Kidney capillary endothelial cell (primary cell): ENCODE data around the gene TFIP11.

Experiments
- DNase-seq: peaks from one replicate; pipeline ENCODE4 v3.0.0-alpha.2; 2018; ENCODE audit warnings: low spot score

The TFIP11 gene

DNA sequence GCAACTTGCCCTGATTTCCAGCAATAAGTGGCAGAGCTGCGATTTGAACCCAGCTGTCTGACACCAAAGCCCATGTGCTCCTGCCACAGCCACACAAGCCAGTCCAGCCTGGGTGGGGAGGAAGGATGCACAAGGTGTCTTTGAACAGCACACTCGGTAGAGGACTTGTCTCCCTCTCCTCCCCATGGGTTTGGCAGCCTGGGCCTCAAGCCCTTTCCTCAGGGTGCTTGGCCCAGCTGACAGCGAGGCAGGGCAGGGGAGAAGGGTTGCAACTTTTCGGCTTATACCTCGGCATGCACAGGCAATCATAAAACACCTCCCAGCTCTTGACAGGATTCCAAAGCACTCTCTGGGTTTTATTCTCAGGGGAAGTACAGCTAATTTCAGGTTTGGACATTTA, 63.9 kb downstream of the TFIP11 start:
- DNase-seq: no peak

DNA sequence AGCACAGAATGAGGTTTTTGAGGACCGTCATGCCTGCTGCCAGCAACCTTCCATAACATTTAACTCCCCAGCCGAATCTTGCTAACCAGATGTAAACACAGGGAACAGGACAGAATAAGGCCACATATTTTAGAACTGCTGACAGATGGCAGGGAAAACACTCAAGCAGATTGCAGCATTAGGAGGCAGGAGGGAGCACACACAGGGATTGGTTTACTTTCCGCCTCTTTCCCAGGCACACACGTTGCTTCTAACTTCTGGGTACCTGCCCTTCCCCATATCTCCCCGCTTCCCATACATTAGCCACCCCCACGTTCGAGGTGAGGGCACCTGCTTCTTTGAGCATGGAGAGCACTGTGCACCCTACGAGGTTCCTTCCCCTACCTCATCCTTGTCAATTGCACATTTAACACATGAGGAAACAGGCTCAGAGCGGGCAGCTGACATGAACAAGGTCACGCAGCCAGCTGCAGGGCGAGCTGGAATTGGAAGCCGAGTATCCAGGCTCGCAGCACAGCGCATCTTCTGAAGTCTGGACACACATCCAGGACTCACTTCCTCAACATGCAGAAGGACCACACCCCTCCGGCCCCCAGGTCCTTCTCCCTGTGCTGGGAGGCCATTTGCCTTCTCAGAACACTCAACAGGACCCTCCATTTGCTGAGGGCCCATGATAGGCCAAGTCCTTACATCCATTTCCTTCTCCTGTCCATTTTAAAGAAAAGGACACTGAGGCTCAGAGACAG, 64.5 kb downstream of the TFIP11 start:
- no peak for DNase-seq

DNA sequence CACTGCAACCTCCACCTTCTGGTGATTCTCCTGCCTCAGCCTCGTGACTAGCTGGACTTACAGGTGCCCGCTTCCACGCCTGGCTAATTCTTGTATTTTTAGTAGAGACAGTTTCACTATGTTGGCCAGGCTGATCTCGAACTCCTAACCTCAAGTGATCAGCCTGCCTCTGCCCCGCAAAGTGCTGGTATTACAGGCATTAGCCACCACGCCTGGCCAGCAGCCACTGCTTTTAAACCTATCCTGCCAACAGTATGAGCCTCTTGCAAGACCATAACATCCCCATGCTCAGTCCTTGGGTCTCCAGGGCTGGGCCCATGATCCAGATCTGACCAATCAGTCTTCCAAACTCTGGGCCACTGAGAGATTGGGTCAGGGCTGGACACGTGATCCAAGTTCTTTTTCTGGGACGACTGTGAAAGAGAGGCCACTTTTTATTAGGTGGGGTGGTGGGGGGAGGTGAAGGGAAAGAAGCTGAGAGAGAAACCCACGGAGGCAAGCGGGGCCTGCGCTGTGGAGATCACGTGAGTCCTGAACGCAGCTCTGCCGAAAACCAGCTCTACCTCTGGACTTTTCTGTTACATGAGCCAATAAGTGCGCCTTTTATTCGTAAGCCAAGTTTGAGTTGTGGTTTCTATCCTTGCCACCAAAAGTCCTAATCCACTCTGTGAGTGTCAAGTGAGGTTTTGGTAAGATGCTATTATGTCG, 65.3 kb downstream of the TFIP11 start:
- no peak for DNase-seq

DNA sequence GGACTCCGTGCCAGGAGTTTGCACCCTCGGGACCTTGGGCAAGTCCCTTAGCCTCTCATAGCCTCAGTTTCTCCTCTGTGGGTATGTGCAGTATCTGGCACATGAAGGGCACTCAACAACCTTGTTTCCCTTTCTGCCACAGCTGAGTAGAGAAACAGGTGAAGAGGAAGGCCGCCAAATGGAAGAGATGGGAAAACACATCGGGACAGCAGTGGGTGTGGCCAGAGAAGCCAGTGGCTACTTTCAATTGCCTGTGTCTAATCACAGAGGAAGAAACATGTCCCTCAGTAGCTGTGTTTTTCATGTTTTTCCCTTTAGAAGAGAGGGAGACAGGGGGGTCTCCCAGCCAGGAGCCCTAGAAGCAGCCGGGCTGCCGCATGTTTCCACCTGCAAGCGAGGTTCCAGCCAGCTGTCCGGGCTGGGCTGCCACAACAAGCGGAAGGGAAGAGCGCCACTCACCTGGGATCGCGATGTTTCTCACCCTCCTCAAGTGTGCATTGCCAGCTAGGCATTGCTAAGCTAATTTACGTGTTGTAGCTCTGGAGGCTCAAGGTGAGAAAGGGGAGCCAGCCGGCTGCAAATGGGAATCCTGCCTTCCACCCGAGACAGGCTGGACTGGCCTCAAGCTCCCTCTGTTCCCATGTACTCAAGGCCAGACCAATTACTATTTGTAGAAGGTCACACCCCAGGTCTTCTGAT, 66.5 kb downstream of the TFIP11 start:
- no peak for DNase-seq

DNA sequence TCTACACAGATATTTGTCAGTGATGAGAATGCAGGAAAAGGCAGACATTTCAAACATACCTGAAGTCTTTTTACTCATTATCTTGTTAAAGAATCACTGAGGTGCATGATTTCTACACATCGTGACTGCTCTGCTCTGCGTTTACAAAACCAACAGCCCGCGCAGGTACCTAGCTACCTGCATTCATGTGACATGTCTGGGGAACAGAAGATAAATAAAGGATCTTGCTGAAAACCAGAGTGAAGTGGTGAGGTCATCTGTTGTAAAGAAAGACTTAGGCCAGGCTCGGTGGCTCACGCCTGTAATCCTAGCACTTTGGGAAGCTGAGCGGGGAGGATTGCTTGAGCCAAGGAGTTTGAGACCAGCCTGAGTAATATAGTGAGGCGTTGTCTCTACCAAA, 67.5 kb downstream of the TFIP11 start:
- DNase-seq: no peak

DNA sequence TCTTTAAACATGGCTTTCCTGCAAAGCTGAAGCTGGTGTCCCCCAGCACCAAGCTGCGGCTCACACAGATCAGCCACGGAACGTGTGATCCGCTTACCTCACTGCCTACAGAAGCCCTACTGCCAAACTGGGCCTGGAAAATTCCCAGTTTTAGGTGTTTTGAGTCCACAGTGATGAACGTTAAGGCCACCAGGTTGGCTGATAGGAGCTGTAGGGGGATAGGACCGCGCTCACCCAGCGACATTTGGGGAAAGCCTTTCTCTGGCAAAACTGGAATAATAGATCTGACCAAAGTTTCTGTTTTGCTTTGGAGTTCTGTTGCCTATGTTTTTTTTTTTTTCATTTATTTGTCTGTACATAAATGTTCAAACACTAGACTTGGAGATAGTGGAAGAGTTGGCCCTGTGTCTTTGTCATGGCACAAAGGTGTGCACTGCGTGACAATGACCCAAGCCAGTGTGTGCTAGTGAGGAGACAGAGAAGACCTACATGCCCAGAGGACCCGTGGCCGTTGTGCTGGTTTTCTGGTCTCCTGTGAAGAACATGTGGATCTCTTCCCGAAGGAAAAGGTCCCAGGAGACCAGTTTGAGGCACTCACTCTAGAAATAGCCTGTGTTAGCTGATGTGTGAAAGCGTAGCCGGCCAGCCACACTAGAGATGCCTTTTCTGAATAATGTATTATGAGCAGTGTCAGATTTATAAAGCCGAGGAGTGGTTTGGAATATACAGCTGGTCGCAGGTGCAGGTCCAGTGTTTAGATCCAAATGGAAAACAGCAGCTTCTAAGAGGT, 68.2 kb downstream of the TFIP11 start:
- no peak for DNase-seq

DNA sequence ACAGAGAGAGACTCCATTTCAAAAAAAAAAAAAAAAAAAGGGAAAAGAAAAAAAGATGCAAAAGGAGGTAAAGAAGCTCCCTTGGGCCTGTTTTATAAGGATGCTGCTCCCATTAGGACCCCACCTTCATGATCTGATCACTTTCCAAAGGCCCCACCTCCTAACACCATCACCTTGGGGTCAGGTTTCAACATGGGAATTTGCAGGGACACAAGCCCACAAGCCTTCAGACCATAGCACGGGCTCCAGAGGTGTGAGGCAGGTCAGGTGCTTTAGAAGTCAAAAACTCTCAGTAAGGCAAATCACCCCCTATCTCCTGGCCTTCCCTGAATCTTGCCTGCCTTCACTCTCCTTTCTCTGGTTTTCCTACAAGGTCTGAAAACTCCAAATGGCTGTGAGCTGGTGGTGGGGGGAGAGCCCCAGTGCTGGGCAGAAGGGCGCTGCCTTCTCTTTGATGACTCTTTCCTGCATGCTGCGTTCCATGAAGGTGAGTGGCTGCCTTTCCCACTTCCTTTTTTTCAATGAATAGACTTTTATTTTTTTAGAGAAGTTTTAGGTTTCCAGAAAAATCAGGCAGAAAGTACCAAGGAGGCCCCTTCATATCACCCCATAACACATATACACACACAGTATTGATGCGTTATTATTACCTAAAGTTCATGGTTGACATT, 70.1 kb downstream of the TFIP11 start:
- DNase-seq: no peak
